IMR-90 (cell line): ENCODE data around the gene ITPR2.

Experiments used
- POLR2A ChIP-seq: IDR thresholded peaks from 2 replicates; pipeline ENCODE4 v1.6.1; 2012; ENCODE audit warnings: mild to moderate bottlenecking, low read depth, low read length
- RAD21 ChIP-seq: IDR thresholded peaks from 2 replicates; pipeline ENCODE4 v1.6.1; 2012; ENCODE audit warnings: low read length, improper control_type of control experiment

- TF ChIP-seq RAD21 = no peak
- TF ChIP-seq POLR2A = no peak
Observed at GRCh38 chr12:26378711-26379110, 454.3 kb downstream of the ITPR2 start.
